Keratinocyte (primary cell): Measurements from ENCODE around the gene INCA1. TPM values are rescaled to one million over a fixed set of nuclear protein-coding genes. Genes with fewer than 3 reads are reported as not detected.

ENCODE experiments used
- DNase-seq: peaks from one replicate; pipeline ENCODE4 v3.0.0-alpha.2; 2011; ENCODE audit warnings: low read depth, missing footprints, low spot score
- FAIRE-seq: peaks from 2 replicates; lab custom pipeline; 2011; peaks lifted over from hg19 to GRCh38; lab: Jason Lieb, UNC
- H2AFZ ChIP-seq: 2 replicates; pipeline ENCODE4 v1.6.0; 2012; ENCODE audit warnings: low read length, control low read depth, inconsistent platforms; ENCODE audit not compliant: control insufficient read depth
- H3K27ac ChIP-seq: 2 replicates; pipeline ENCODE4 v1.5.1; 2011; ENCODE audit warnings: low read length; ENCODE audit not compliant: control insufficient read depth, insufficient read depth
- H3K27me3 ChIP-seq: 3 replicates; pipeline ENCODE4 v1.6.0; 2011; ENCODE audit warnings: low read length; ENCODE audit not compliant: control insufficient read depth, insufficient read depth; ENCODE audit errors: extremely low read depth
- H3K36me3 ChIP-seq, 2 experiments: 2 replicates in 1 of 2; 3 replicates in 1 of 2; pipeline ENCODE4 v1.5.1; 2011; ENCODE audit warnings: low read length in 2 of 2, mild to moderate bottlenecking in 1 of 2; ENCODE audit not compliant: control insufficient read depth in 2 of 2, insufficient read depth in 2 of 2; ENCODE audit errors: extremely low read depth in 1 of 2
- H3K4me1 ChIP-seq: 3 replicates; pipeline ENCODE4 v1.5.1; 2011; ENCODE audit warnings: low read length; ENCODE audit not compliant: control insufficient read depth, insufficient read depth; ENCODE audit errors: extremely low read depth
- H3K4me2 ChIP-seq: 3 replicates; pipeline ENCODE4 v1.6.0; 2011; ENCODE audit warnings: low read depth, low read length; ENCODE audit not compliant: control insufficient read depth, insufficient read depth; ENCODE audit errors: extremely low read depth
- H3K4me3 ChIP-seq, 3 experiments: fragments of 200-600 bp in 1 of 3; sonication (generic) in 1 of 3; 2 replicates in 2 of 3; 3 replicates in 1 of 3; pipeline ENCODE4 v1.5.1; 2011 to 2016; ENCODE audit warnings: low read length in 3 of 3, mild to moderate bottlenecking in 3 of 3, control low read depth in 2 of 3, inconsistent platforms in 1 of 3, low read depth in 1 of 3, mixed read lengths in 1 of 3, mixed run types in 1 of 3, moderate library complexity in 1 of 3; ENCODE audit not compliant: control insufficient read depth in 2 of 3, insufficient read depth in 2 of 3; ENCODE audit errors: extremely low read depth in 1 of 3
- H3K79me2 ChIP-seq: 2 replicates; pipeline ENCODE4 v1.6.0; 2012; ENCODE audit warnings: low read length; ENCODE audit not compliant: control insufficient read depth, insufficient read depth
- H3K9ac ChIP-seq: 3 replicates; pipeline ENCODE4 v1.6.0; 2011; ENCODE audit warnings: low read length; ENCODE audit not compliant: control insufficient read depth, insufficient read depth; ENCODE audit errors: extremely low read depth
- H3K9me1 ChIP-seq: 3 replicates; pipeline ENCODE4 v1.6.0; 2011; ENCODE audit warnings: low read length; ENCODE audit not compliant: control insufficient read depth, insufficient read depth; ENCODE audit errors: extremely low read depth
- H3K9me3 ChIP-seq: 2 replicates; pipeline ENCODE4 v1.5.1; 2012; ENCODE audit warnings: low read depth, low read length; ENCODE audit not compliant: control insufficient read depth
- H4K20me1 ChIP-seq: 3 replicates; pipeline ENCODE4 v1.6.0; 2011; ENCODE audit warnings: low read length; ENCODE audit not compliant: control insufficient read depth, insufficient read depth; ENCODE audit errors: extremely low read depth
- EZH2 ChIP-seq: IDR thresholded peaks from one replicate; pipeline ENCODE4 v1.6.1; 2012; ENCODE audit warnings: inconsistent platforms, mild to moderate bottlenecking, low read length, moderate library complexity
- dilution Hi-C: fragments of 300-500 bp; cut with MboI; formaldehyde crosslinking; loops from one replicate; pipeline ENCODE4 v1.7.0; 2020; ENCODE audit warnings: low sequenced_read_pairs; ENCODE audit not compliant: extremely low pct_ligation_motif_present
- polyA plus RNA-seq, 5 experiments: library from polyadenylated mRNA; depleted of rRNA in 3 of 5; stranded (reverse) in 3 of 5; stranded (forward) in 1 of 5; unstranded in 1 of 5; fragments of >200 nt; gene quantifications; 1 replicate in 1 of 5; 2 replicates in 3 of 5; 3 replicates in 1 of 5; pipeline versions ENCODE4 v1.2.1 to v1.2.3, GENCODE V29; 2011 to 2012; ENCODE audit warnings: missing spikeins in 2 of 5, low read depth in 1 of 5, low replicate concordance in 1 of 5
- TF ChIP-seq, protein P1 (sequence below), 3 experiments: IDR thresholded peaks in 1 of 3; conservative IDR thresholded peaks in 1 of 3; optimal IDR thresholded peaks in 1 of 3; 2 replicates in 2 of 3; 3 replicates in 1 of 3; pipeline versions ENCODE3 to v1.5.1; 2011; ENCODE audit warnings: low read length in 3 of 3, mild to moderate bottlenecking in 3 of 3, moderate library complexity in 2 of 3, control low read depth in 1 of 3, inconsistent platforms in 1 of 3; ENCODE audit not compliant: insufficient read depth in 2 of 3; ENCODE audit errors: extremely low read depth in 1 of 3

The INCA1 gene
- polyA plus RNA-seq, 1 donor (not counting 4 experiments of a cell fraction or from before 2014, with no cell fraction given), result 0.21 TPM

DNA sequence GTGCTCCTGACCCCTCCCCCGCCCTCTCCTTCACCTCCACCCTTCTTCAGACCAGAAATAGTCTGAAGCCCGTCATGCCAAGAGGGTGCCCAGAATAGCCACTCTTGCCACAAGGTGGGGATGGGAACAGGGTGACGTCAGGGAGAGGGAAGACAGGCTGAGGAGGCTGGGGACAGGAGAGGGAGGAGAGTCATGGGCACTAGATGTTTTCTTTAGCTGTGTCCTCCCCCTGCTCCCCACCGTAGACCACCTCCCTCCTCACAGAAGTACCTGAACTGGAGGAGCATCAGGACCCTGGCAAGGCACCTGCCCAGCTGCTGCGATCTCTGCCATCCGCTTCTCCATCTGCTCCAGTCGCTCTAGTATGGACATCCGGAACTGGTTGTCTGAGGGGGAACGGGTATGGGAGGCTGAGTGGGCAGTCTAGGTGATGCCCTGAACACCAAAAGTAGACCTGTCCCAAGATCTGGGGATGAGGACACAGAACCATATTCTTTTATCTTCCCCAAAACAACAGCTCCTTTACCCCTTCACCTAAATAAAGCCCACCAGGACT lies 23.1 kb downstream of the INCA1 start:
- no peak for FAIRE-seq

GRCh38 chr17:4973256-4974114 lies 23.8 kb downstream of the INCA1 start:
- H3K36me3 ChIP-seq, result peaks cover 36 to 52% of the 10 kb centered on the region in 2 experiments
- no peak overlapping the region for H3K4me3 ChIP-seq
- no peaks in the 10 kb centered on the region for H3K79me2 ChIP-seq
- H3K9me3 ChIP-seq, result no peaks in the 10 kb centered on the region
- DNase-seq (no peak), FAIRE-seq (no peak)
- TF ChIP-seq, protein P1, sequence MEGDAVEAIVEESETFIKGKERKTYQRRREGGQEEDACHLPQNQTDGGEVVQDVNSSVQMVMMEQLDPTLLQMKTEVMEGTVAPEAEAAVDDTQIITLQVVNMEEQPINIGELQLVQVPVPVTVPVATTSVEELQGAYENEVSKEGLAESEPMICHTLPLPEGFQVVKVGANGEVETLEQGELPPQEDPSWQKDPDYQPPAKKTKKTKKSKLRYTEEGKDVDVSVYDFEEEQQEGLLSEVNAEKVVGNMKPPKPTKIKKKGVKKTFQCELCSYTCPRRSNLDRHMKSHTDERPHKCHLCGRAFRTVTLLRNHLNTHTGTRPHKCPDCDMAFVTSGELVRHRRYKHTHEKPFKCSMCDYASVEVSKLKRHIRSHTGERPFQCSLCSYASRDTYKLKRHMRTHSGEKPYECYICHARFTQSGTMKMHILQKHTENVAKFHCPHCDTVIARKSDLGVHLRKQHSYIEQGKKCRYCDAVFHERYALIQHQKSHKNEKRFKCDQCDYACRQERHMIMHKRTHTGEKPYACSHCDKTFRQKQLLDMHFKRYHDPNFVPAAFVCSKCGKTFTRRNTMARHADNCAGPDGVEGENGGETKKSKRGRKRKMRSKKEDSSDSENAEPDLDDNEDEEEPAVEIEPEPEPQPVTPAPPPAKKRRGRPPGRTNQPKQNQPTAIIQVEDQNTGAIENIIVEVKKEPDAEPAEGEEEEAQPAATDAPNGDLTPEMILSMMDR (optimal IDR thresholded peaks at IDR 0.05 in 1 of 3, IDR thresholded peaks at IDR 0.05 in 1 of 3, conservative IDR thresholded peaks at IDR 0.05 in 1 of 3; ENCODE audit: extremely low read depth in 1 of 3, insufficient read depth in 2 of 3, low read length in 3 of 3), result no peak
- no peak for TF ChIP-seq EZH2
- no peak overlapping the region for H3K9ac ChIP-seq
- H2AFZ ChIP-seq, result no peak overlapping the region
- no peaks in the 10 kb centered on the region for H3K27me3 ChIP-seq
- H3K9me1 ChIP-seq, result no peaks in the 10 kb centered on the region
- no peak overlapping the region for H3K4me2 ChIP-seq
- H4K20me1 ChIP-seq, result no peaks in the 10 kb centered on the region
- dilution Hi-C loops, result no loop called here
- H3K27ac ChIP-seq, result no peak overlapping the region
- H3K4me1 ChIP-seq, result peaks cover 13% of the 10 kb centered on the region

More for the DNA sequence above, 23.1 kb downstream of the INCA1 start:
- TF ChIP-seq EZH2, result no peak
- TF ChIP-seq, protein P1 (optimal IDR thresholded peaks at IDR 0.05 in 1 of 3, IDR thresholded peaks at IDR 0.05 in 1 of 3, conservative IDR thresholded peaks at IDR 0.05 in 1 of 3; ENCODE audit: extremely low read depth in 1 of 3, insufficient read depth in 2 of 3, low read length in 3 of 3), result no peak
- Histone ChIP-seq H2AFZ (no peak overlapping the region), H3K4me3 (no peak overlapping the region), H3K27ac (no peak overlapping the region), H3K36me3 (peaks cover 42 to 56% of the 10 kb centered on the region in 2 experiments), H3K9ac (no peak overlapping the region), H3K79me2 (no peaks in the 10 kb centered on the region), H3K4me2 (no peak overlapping the region), H3K9me1 (no peaks in the 10 kb centered on the region), H3K27me3 (no peaks in the 10 kb centered on the region), H3K9me3 (no peaks in the 10 kb centered on the region), H4K20me1 (no peaks in the 10 kb centered on the region), H3K4me1 (peaks cover 6% of the 10 kb centered on the region)
- dilution Hi-C loops, result no loop called here
- DNase-seq, result no peak
